ENCODE results near the gene NFE2L3.
"Not testable (repeated sequence)": the region's sequence is repeated elsewhere in the genome, so short reads cannot be mapped to it uniquely, and the experiment has no call there.

The NFE2L3 gene

GRCh38 chr7:26151953-26152781 is at the start of gene NFE2L3:
Gene NFE2L3 (plus strand): TSS chr7:26152198. CDS start chr7:26152499, 301 bp downstream.
- DNase-seq = peak; percentile 81

GRCh38 chr7:26103596-26103995 is 48.4 kb upstream of the NFE2L3 start:
- DNase-seq = no peak

DNA sequence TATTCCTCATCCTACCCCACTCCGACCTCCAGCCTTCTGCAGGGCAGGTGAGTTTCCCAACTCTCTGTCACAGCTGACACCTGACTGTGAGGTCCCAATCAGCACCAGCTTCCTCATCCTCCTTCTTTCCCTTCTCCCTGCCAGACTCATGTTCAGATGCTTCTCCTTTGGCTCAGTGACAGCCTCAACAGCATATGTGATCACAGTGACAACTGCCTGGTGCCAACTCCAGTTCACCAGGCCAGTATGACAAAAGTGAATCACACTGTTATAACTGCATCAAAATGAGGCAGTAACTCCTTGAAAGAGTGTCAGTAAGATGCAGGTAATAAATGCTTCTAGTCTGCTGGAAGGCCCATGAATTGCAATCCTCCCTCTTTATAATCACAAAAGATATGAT is 46.8 kb upstream of the NFE2L3 start:
- no peak for DNase-seq

GRCh38 chr7:26105931-26106330 is 46.1 kb upstream of the NFE2L3 start:
- DNase-seq = no peak

GRCh38 chr7:26112203-26112740 is 39.7 kb upstream of the NFE2L3 start:
- DNase-seq = no peak

- no peak for DNase-seq
These were observed 36.3 kb upstream of the NFE2L3 start for GRCh38 chr7:26115650-26116049.

- DNase-seq = no peak
These were observed 34.7 kb upstream of the NFE2L3 start for GRCh38 chr7:26117142-26117807.

DNA sequence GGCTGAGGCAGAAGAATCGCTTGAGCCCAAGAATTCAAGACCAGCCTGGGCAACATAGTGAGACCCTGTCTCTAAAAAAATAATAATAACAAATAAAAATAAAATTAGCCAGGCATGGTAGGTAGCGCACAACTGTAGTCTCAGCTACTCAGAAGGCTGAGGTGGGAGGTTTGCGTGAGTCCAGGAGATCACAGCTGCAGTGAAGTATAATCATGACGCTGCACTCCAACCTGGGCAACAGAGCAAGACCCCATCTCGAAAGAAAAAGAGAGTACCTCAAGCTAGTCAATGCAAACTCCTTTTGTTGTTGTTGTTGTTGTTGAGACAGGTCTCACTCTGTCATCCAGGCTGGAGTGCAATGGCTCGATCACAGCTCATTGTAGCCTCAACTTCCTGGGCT is 34.0 kb upstream of the NFE2L3 start:
- DNase-seq = no peak

- DNase-seq = no peak
These were observed 29.3 kb upstream of the NFE2L3 start for GRCh38 chr7:26122745-26123144.

DNA sequence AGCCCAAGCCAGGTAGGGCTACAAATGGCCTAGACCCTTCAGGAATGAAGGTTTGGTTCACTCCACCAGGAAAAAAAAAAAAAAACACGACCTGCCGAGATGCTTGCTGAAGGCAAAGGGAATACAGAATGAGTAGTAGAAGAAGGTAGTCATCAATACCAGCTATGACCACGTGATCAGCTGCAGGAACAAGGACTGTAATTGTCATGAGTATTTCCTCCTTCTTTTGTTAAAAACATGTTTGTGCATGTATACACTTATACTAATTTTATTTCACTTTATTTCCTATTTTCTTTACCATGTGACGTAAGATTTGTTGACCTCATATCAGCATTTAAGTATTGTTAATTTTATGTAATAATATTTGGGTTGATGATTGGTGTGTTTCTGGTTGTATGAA is 27.2 kb upstream of the NFE2L3 start:
- not testable (repeated sequence) for DNase-seq

DNA sequence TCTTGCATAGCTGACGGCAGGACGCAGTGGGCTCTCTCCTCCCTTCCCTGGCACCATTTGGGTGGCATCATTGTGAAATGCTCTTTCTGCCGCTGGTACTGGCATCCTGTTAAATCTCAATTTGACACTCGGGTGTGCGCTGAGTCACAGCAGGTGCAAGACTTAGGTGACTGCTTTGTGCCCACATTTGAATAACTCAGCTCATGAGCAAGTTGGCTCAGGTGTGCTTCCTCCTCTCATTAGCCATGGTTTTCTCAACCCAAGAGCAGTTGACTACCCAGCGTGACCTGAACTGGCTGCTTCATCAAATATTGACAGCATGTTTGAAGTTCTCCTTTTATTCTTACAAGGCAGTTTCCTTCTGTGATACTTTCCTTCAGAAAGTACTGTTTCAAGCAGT is 24.6 kb upstream of the NFE2L3 start:
- DNase-seq = peak; percentile 1

- no peak for DNase-seq
These were observed 20.9 kb upstream of the NFE2L3 start for GRCh38 chr7:26131056-26131589.

DNA sequence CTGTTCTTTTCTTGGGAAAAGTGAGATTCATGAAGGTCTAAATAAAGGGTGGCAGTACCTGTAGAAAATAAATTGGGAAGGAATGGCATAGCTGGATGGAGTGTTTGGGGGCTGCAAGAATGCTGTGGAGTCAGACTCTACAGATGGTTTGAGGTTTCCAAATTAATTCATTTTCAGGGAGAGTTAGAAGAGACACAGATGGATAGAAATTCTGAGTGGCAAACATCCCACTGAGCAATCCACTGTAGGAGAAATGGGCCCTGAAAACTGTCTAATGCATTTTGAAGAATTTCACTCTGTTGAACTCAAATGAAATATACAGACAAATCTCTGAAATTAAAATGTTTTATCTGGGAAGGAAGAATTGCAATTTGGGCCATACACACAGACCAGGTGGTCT is 16.9 kb upstream of the NFE2L3 start:
- no peak for DNase-seq

- DNase-seq = no peak
These were observed 16.4 kb upstream of the NFE2L3 start for GRCh38 chr7:26135551-26135950.

DNA sequence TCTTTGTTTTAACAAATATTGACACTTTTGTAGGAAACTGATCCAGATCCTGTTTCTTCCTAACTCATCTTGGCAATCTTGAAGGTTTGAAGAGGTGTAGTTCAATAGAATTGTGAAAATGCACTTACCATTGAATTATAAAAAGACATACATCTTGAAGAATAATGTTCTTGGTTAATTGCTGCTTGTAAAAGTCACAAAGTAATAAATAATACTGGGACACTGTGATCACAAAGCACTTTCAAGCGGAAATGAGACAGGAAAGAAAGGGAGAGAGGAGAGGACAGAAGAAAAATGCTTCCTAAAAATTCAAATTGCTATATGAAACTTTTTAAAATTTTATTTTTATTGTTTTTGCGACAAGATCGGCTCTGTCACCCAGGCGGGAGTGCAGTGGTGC is 15.2 kb upstream of the NFE2L3 start:
- DNase-seq = no peak

- DNase-seq = no peak
These were observed 11.6 kb upstream of the NFE2L3 start for GRCh38 chr7:26140380-26140779.

DNA sequence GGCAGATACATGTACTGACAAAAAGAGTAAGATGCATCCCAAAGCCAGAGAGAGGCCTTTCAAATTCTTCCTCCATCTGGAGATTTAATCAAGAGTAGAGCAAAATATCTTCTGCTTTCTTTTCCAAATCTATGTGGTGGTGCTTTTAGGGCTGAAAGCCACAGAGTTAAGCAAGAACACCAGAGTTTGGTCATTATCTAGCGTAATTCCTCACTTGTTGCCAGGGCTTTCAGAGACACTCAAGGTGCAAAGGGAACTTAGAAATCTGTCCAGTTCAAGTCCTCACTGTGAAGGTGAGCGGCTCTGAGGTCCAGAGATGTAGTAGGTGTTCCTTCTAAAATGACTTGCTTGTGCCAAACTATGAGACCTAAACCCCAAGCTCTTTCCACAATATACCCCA is 10.9 kb upstream of the NFE2L3 start:
- DNase-seq = no peak

DNA sequence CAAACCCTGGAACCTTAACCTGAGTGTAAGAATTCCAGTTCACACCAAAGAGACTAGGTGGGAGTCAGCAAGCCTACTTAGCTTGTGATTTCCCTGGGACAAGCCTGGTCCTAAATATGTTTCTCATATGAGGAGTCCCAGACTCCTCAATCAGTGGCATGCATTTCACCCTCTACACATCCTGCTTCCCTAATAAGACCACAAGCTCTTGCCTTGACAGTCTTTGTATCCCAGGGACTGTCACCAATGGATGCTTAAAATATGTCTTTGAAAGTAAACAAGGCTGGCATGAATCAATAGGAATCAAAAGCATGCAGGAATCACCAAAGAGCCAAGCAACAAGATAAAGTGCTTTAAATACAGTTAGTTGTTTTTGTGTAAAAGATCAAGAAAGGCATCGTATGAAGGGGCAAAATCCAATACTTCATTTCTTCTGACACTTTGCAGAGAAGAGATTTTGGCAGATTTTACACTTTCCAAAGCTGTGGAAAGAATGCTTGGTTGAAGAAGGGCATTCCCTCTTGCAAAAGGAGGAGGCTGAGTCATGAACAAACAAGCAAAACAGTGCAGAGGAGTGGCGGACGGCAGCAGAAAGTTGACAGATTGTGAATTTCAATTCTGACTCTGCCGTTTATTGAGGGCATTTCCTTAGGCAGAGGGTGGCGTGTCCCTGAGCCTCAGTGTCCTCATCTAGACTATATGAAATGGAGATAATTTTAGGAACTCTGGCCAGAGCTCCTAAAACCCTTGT is 8.5 kb upstream of the NFE2L3 start:
- no peak for DNase-seq

- no peak for DNase-seq
These were observed 7.6 kb upstream of the NFE2L3 start for GRCh38 chr7:26144184-26145080.

GRCh38 chr7:26145238-26145637 is 6.8 kb upstream of the NFE2L3 start:
- no peak for DNase-seq

DNA sequence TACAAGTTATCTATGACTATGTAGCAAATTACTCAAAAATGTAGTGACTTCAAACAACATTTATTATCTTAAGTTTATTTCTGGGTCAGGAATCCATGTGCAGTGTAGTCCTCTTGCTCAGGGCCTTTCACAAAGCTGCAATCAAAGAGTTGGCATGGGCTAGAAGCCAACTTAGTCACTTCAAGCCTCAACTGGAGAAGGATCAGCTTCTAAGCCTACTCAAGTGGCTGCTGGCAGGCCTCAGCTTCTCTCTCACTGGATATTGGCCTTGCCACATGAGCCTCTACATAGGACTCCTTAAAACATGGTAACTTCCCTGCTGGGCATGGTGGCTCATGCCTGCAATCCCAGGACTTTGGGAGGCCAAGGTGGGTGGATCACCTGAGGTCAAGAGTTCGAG is 5.0 kb upstream of the NFE2L3 start:
- DNase-seq = no peak

All from NCI-H774 (cell line).